Subcutaneous adipose tissue (tissue), 4 donors: ENCODE results near the gene KRTAP10-10. TPM values are rescaled to one million over a fixed set of nuclear protein-coding genes. Genes with fewer than 3 reads are reported as not detected.
"Not testable (repeated sequence)": the region's sequence is repeated elsewhere in the genome, so short reads cannot be mapped to it uniquely, and the experiment has no call there.

Experiments
- total RNA-seq, 4 donors: library from RNA; depleted of rRNA; stranded (reverse); fragments of >200 nt; gene quantifications; one replicate each; pipeline ENCODE4 v1.1.0, GENCODE V29; 2016
- TF ChIP-seq, protein P1 (sequence below): fragments of 450-650 bp; IDR thresholded peaks from one replicate; pipeline ENCODE4 v1.5.1; 2016; ENCODE audit warnings: low read depth, mild to moderate bottlenecking, control low read depth, antibody characterized with exemption, moderate library complexity

The KRTAP10-10 gene
- total RNA-seq, 4 donors from 2014 or later, result not detected

GRCh38 chr21:44594406-44594916, 42.7 kb upstream of the KRTAP10-10 start:
- TF ChIP-seq, protein P1, sequence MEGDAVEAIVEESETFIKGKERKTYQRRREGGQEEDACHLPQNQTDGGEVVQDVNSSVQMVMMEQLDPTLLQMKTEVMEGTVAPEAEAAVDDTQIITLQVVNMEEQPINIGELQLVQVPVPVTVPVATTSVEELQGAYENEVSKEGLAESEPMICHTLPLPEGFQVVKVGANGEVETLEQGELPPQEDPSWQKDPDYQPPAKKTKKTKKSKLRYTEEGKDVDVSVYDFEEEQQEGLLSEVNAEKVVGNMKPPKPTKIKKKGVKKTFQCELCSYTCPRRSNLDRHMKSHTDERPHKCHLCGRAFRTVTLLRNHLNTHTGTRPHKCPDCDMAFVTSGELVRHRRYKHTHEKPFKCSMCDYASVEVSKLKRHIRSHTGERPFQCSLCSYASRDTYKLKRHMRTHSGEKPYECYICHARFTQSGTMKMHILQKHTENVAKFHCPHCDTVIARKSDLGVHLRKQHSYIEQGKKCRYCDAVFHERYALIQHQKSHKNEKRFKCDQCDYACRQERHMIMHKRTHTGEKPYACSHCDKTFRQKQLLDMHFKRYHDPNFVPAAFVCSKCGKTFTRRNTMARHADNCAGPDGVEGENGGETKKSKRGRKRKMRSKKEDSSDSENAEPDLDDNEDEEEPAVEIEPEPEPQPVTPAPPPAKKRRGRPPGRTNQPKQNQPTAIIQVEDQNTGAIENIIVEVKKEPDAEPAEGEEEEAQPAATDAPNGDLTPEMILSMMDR, result no peak

GRCh38 chr21:44595524-44595923, 41.6 kb upstream of the KRTAP10-10 start:
- TF ChIP-seq, protein P1, result no peak

GRCh38 chr21:44596068-44596725, 41.0 kb upstream of the KRTAP10-10 start:
- TF ChIP-seq, protein P1, result no peak

- TF ChIP-seq, protein P1, result no peak
Observed at GRCh38 chr21:44598061-44598460, 39.1 kb upstream of the KRTAP10-10 start.

GRCh38 chr21:44599264-44600029, 37.7 kb upstream of the KRTAP10-10 start:
- TF ChIP-seq, protein P1, result no peak

GRCh38 chr21:44600118-44600978, 36.8 kb upstream of the KRTAP10-10 start, which contains the start of gene KRTAP10-7:
TSS of gene KRTAP10-7 (plus strand) at chr21:44600597. CDS start at chr21:44600622, 25 bp downstream.
- TF ChIP-seq, protein P1, result not testable (repeated sequence)
